ENCODE data around the gene RASL10A. TPM values are rescaled to one million over a fixed set of nuclear protein-coding genes. Genes with fewer than 3 reads are reported as not detected.

Gene RASL10A
- total RNA-seq, 1 donor from 2014 or later: 2.2 TPM

- ATAC-seq: no peak
- intact Hi-C loops (cut with DNase I): no loop called here
- no peak for DNase-seq (ENCODE audit: low spot score)
Observed at GRCh38 chr22:29341056-29341848, 25.8 kb upstream of the RASL10A start.

GRCh38 chr22:29340566-29340965 lies 25.1 kb upstream of the RASL10A start:
- intact Hi-C loops (cut with DNase I): no loop called here

GRCh38 chr22:29339381-29340235 lies 24.1 kb upstream of the RASL10A start:
- intact Hi-C loops (cut with DNase I): no loop called here
- ATAC-seq (no peak), DNase-seq (ENCODE audit: low spot score) (no peak)

More at GRCh38 chr22:29340566-29340965, 25.1 kb upstream of the RASL10A start:
- ATAC-seq (no peak), DNase-seq (ENCODE audit: low spot score) (no peak)

GRCh38 chr22:29338398-29338797 lies 22.9 kb upstream of the RASL10A start:
- DNase-seq (ENCODE audit: low spot score) (no peak), ATAC-seq (no peak)
- intact Hi-C loops (cut with DNase I): no loop called here

DNA sequence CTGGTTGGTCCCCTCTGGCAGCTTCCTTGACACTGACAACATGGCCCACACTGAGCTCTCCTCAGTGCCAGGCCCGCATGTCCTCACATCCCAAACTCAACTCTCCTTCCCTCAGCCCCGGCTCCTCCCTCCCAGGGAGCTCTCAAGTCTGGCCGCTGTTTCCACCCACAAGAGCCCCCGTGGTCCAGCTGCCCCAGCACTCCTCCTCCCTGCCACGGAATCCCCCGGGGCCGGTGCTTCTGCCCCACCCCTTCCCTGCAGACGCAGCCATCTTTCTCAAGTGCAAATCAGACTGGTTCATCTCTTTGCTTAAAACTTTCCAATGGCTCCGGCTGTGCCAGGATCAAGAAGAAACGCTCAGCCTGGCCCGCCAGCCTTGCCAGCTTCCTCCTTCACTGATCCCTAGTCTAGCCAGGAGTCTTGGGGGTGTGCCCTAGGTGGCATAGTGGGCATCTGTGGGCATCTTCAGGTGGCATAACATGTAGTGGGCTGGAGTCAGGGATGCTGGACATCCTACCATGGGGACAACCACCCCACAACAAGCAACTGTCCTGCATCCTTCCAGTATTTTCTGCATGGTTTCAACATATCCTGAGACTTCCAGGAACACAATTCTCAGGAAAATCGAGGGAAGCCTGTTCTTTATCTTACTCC lies 22.3 kb upstream of the RASL10A start:
- intact Hi-C loops (cut with DNase I): no loop called here
- DNase-seq (ENCODE audit: low spot score) (no peak), ATAC-seq (no peak)

GRCh38 chr22:29336751-29337490 lies 21.4 kb upstream of the RASL10A start:
- DNase-seq (ENCODE audit: low spot score) (no peak), ATAC-seq (peak; percentile 6)
- intact Hi-C loops (cut with DNase I): no loop called here

DNA sequence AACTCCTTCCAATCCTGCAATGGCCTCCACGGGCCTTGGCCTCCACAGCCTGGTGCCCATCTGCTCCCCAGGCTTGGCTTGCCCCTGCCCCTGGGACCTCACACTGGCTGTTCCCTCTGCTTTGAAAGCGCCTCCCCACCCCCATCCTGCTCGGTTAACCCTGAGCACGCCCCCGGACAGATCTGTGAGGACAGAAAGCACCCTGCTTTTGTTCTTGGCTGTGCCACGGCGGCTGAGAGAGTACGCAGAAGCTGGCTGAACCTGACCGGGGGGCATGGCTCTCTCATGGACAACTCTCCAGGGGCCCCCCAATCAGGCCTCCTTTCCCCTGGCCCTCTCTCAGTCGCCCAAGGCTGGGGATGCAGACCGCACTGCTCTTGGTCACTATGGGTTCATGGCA lies 20.2 kb upstream of the RASL10A start:
- DNase-seq (ENCODE audit: low spot score): no peak
- ATAC-seq: no peak
- intact Hi-C loops (cut with DNase I): no loop called here

DNA sequence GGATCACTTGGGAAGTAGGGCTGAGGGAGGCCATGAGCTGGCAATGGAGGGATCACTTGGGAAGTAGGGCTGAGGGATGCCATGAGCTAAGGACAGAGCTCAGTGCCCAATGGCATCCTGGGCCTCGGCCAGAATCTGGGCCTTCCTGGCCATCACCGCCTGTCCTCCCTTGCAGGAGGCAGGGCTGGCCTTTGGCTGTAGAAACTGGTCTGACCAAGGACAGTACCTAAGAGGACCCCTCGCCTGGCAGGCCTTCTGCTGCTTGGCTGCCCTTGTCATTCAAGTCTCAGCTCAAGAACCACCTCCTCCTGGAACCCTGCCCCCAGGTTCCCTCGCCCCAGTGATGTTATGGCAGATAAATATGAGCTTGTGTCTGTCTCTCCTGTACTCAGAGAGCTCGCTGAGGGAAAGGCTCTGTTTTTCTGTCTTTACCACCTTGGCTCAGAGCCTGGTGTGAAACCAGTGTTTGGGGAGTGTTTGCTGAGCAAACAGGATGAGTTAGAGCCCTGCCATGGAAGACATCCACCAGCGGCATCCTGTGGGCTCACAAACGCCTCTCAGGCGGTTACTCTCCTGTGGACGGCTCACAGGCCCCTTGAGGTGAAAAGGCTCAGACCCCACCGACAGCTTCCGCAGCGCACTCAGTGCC lies 19.3 kb upstream of the RASL10A start:
- no peak for ATAC-seq
- DNase-seq (ENCODE audit: low spot score): no peak
- intact Hi-C loops (cut with DNase I): no loop called here

GRCh38 chr22:29334148-29334547 lies 18.7 kb upstream of the RASL10A start:
- DNase-seq (ENCODE audit: low spot score) (no peak), ATAC-seq (no peak)
- intact Hi-C loops (cut with DNase I): no loop called here

DNA sequence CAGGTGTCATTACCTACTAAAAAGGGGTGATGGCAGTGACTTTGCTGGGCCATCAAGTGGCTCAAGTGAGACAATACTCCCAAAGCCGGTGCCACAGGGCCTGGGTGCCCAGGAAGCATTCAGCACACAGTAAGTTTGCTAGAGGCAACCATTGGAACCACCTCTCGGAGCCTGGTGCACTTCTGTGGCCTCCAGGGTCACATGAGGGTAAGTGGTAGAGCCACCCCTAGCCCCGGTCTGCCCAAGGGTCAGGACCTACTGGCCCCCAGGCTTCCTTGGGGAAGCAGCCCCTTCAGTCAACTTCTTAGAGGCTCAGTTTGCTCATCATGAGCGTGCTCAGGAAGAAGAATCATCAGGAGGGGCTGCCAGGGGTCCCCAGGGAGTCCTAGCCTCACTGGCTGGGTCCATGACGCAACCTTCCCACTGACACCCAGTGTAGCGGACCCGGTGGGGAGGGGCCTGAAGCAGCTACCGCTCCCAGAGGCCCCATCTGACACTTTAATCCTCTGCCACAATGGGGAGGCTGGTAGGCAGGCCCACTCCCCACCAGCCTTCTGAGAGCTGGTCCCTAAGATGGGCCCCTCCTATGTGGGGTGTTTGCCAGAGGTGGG lies 17.5 kb upstream of the RASL10A start:
- ATAC-seq: no peak
- intact Hi-C loops (cut with DNase I): no loop called here
- DNase-seq (ENCODE audit: low spot score): no peak

GRCh38 chr22:29331658-29332300 lies 16.3 kb upstream of the RASL10A start:
- ATAC-seq (no peak), DNase-seq (ENCODE audit: low spot score) (no peak)
- intact Hi-C loops (cut with DNase I): no loop called here

- intact Hi-C loops (cut with DNase I): no loop called here
- DNase-seq (ENCODE audit: low spot score): no peak
- no peak for ATAC-seq
Observed at GRCh38 chr22:29331213-29331612, 15.7 kb upstream of the RASL10A start.

- intact Hi-C loops (cut with DNase I): no loop called here
- DNase-seq (ENCODE audit: low spot score) (no peak), ATAC-seq (no peak)
Observed at GRCh38 chr22:29330753-29331152, 15.3 kb upstream of the RASL10A start.

- no peak for ATAC-seq
- no peak for DNase-seq (ENCODE audit: low spot score)
- intact Hi-C loops (cut with DNase I): no loop called here
Observed at GRCh38 chr22:29330291-29330690, 14.8 kb upstream of the RASL10A start.

- ATAC-seq: no peak
- no peak for DNase-seq (ENCODE audit: low spot score)
- intact Hi-C loops (cut with DNase I): no loop called here
Observed at GRCh38 chr22:29329581-29329980, 14.1 kb upstream of the RASL10A start.

GRCh38 chr22:29328566-29329500 lies 13.3 kb upstream of the RASL10A start:
- intact Hi-C loops (cut with DNase I): no loop called here
- DNase-seq (ENCODE audit: low spot score) (no peak), ATAC-seq (peak; percentile 34)

GRCh38 chr22:29328055-29328454 lies 12.6 kb upstream of the RASL10A start:
- no peak for DNase-seq (ENCODE audit: low spot score)
- ATAC-seq: no peak

More at GRCh38 chr22:29328055-29328454, 12.6 kb upstream of the RASL10A start:
- intact Hi-C loops (cut with DNase I): no loop called here
